Measurements from ENCODE around the gene MEIS1. TPM values are rescaled to one million over a fixed set of nuclear protein-coding genes. Genes with fewer than 3 reads are reported as not detected.

Gene MEIS1
- total RNA-seq, 1 donor from 2014 or later: 3.6 TPM

DNA sequence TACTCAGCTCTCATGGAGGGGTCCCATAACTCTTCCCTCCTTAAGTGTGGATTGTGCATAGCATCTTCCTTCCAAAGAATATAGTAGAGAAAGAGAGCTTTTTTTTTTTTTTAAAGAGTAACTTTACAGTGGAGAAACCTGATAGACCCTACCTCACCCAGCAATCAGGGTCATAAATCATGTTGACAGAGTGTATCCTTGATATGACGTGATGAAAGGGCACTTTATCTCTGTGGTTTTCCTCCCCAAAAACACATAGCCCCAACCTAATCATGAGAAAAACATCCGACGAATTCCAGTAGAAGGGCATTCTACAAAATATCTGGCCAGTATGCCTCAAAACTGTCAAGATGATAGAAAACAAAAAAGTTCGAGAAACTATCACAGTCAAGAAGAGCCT is 29.5 kb upstream of the MEIS1 start:
- no peak for DNase-seq (ENCODE audit: low read depth)
- Histone ChIP-seq H3K36me3 (ENCODE audit: control insufficient read depth, insufficient read depth, low read length) (no peaks in the 10 kb centered on the region), H3K27me3 (ENCODE audit: control insufficient read depth, insufficient read depth, low read length) (no peaks in the 10 kb centered on the region), H3K4me3 (ENCODE audit: low read depth, low read length) (no peak overlapping the region)
- TF ChIP-seq, protein P1, sequence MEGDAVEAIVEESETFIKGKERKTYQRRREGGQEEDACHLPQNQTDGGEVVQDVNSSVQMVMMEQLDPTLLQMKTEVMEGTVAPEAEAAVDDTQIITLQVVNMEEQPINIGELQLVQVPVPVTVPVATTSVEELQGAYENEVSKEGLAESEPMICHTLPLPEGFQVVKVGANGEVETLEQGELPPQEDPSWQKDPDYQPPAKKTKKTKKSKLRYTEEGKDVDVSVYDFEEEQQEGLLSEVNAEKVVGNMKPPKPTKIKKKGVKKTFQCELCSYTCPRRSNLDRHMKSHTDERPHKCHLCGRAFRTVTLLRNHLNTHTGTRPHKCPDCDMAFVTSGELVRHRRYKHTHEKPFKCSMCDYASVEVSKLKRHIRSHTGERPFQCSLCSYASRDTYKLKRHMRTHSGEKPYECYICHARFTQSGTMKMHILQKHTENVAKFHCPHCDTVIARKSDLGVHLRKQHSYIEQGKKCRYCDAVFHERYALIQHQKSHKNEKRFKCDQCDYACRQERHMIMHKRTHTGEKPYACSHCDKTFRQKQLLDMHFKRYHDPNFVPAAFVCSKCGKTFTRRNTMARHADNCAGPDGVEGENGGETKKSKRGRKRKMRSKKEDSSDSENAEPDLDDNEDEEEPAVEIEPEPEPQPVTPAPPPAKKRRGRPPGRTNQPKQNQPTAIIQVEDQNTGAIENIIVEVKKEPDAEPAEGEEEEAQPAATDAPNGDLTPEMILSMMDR (IDR thresholded peaks at IDR 0.05; ENCODE audit: insufficient read depth, low read length, poor library complexity, severe bottlenecking): no peak

DNA sequence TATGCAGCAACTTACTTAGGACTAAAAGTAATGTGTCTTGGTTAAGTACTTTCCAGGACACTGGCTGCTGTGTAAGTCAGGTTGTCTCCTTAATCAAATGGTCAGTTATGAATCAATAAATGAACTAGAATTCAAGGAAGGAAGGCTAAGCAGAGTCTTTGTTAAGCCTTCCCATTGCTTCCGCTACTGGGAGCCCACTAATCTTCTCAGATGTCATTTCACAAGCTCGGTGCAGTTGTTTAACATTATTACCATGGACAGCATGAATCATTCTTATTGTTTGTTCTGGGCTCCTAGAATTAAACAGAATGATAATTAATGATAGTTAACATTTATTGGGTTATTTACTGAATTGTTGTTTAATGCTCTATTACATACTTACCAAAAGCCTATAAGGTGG is 26.0 kb upstream of the MEIS1 start:
- no peaks in the 10 kb centered on the region for H3K36me3 ChIP-seq (ENCODE audit: control insufficient read depth, insufficient read depth, low read length)
- TF ChIP-seq, protein P1 (IDR thresholded peaks at IDR 0.05; ENCODE audit: insufficient read depth, low read length, poor library complexity, severe bottlenecking): no peak
- no peak overlapping the region for H3K4me3 ChIP-seq (ENCODE audit: low read depth, low read length)
- no peaks in the 10 kb centered on the region for H3K27me3 ChIP-seq (ENCODE audit: control insufficient read depth, insufficient read depth, low read length)
- DNase-seq (ENCODE audit: low read depth): no peak

DNA sequence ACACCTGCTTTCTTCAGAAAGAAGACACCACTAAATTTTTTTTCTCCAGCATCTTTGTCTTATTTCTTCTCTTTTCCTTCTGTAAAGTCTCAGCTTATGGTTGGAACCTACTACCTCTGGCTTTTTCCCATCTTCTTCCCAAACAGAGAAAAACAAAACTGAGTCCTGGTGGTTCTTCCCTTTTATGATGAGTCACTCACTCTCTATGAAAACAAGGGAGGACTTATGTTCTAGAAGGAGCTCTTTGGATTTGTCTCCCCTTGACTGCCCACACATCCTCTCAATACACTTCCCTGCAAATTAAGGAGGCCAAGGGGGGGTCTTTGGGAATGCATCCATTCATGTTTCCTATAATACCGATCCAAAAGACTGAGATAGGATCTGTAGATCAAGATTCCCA is 22.1 kb upstream of the MEIS1 start:
- Histone ChIP-seq H3K36me3 (ENCODE audit: control insufficient read depth, insufficient read depth, low read length) (no peaks in the 10 kb centered on the region), H3K27me3 (ENCODE audit: control insufficient read depth, insufficient read depth, low read length) (no peaks in the 10 kb centered on the region), H3K4me3 (ENCODE audit: low read depth, low read length) (no peak overlapping the region)
- TF ChIP-seq, protein P1 (IDR thresholded peaks at IDR 0.05; ENCODE audit: insufficient read depth, low read length, poor library complexity, severe bottlenecking): no peak
- no peak for DNase-seq (ENCODE audit: low read depth)

DNA sequence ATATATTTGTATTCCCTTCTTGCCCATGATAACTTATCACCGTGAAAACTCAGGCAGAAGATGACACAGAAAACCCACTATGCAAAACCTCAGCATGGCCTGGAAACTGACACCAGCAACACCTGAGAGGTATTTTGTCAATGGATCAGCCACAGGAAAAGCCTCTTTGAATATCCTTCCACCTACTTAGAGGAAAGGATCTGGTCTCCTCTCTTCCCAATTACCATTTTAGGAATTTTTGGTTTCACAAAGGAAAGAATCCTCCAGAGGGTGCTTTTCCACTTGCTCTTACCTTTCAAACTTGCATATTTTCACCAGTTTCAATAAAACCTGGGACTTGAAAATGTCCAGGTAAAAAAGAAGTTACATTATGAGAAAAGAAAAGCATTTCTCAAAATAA is 20.0 kb upstream of the MEIS1 start:
- Histone ChIP-seq H3K27me3 (ENCODE audit: control insufficient read depth, insufficient read depth, low read length) (no peaks in the 10 kb centered on the region), H3K36me3 (ENCODE audit: control insufficient read depth, insufficient read depth, low read length) (no peaks in the 10 kb centered on the region), H3K4me3 (ENCODE audit: low read depth, low read length) (no peak overlapping the region)
- DNase-seq (ENCODE audit: low read depth): no peak
- TF ChIP-seq, protein P1 (IDR thresholded peaks at IDR 0.05; ENCODE audit: insufficient read depth, low read length, poor library complexity, severe bottlenecking): no peak

DNA sequence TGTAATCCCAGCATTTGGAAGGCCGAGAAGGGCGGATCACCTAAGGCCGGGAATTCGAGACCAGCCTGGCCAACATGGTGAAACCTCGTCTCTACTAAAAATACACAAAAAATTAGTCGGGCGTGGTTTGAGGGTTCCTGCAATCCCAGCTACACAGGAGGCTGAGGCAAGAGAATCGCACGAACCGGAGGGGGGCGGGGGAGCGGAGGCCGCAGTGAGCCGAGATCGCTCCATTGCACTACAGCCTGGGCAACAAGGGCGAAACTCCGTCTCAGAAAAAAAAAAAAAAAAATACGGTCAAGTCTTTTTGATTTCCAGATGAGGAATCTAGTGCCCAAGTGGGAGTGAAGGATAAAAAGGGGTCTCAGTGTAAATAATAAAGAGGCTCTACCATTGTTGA is 16.5 kb upstream of the MEIS1 start:
- TF ChIP-seq, protein P1 (IDR thresholded peaks at IDR 0.05; ENCODE audit: insufficient read depth, low read length, poor library complexity, severe bottlenecking): no peak
- Histone ChIP-seq H3K4me3 (ENCODE audit: low read depth, low read length) (no peak overlapping the region), H3K27me3 (ENCODE audit: control insufficient read depth, insufficient read depth, low read length) (no peaks in the 10 kb centered on the region), H3K36me3 (ENCODE audit: control insufficient read depth, insufficient read depth, low read length) (no peaks in the 10 kb centered on the region)
- no peak for DNase-seq (ENCODE audit: low read depth)

- TF ChIP-seq, protein P1 (IDR thresholded peaks at IDR 0.05; ENCODE audit: insufficient read depth, low read length, poor library complexity, severe bottlenecking): no peak
- DNase-seq (ENCODE audit: low read depth): no peak
- Histone ChIP-seq H3K4me3 (ENCODE audit: low read depth, low read length) (no peak overlapping the region), H3K27me3 (ENCODE audit: control insufficient read depth, insufficient read depth, low read length) (peaks cover 19% of the 10 kb centered on the region), H3K36me3 (ENCODE audit: control insufficient read depth, insufficient read depth, low read length) (no peaks in the 10 kb centered on the region)
These were observed 13.3 kb upstream of the MEIS1 start for GRCh38 chr2:66421612-66422011.
